Measurements from ENCODE around the gene PNPLA3.
A peak's percentile ranks its signal among the peaks of the same experiment; 100 is the strongest.

PNPLA3 gene

DNA sequence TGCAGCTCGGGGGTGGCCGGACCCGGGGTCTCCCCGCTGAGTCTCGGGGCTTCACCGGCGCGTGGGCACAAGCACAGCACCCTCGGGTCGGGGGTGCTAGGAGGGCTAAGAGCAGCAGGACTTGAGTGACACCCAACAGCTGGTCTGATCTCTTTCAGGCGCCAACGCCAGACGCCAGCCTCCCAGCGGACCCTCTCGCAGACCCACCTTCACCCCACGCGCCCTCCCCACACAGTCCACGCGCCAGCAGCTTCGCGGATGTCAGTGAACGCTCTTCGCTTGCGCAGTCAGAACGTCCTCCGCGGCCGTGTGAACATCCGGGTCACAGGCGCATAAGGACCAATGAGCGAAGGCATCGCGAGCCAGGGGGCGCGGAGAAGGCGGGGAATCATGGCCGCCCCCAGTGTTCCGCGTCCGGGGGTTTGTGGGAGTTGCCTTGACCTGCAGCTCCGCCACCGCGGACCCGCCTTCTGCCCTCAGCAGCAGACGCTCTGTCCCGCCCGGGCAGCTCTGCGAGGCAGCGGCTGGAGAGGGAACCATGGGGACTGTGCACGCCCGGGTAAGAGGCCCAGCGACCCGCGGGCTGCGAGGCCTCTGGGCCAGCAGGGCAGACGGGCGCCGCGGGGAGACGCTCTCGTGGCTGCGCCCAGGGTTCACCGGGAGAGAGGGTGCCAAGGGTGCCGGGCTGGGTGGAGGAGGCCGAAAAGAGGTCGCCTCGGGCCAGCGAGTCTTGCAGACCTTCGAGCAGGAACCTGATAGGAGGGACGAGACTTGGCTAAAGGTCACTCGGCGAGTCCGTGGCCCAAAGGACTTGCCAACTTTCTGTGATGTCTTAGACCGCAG, 31.7 kb downstream of the PNPLA3 start, which contains the start of gene SAMM50:
TSS of gene SAMM50 (plus strand) at position 403 of the 843 bp plus-strand sequence. CDS start at position 539, 136 bp downstream.
- peak; percentile 93 to 99 (median 95) for DNase-seq
- intact Hi-C loops (cut with DNase I) = no loop called here

GRCh38 chr22:43955883-43956782, 32.5 kb downstream of the PNPLA3 start:
- no peak for DNase-seq
- intact Hi-C loops (cut with DNase I) = no loop called here

DNA sequence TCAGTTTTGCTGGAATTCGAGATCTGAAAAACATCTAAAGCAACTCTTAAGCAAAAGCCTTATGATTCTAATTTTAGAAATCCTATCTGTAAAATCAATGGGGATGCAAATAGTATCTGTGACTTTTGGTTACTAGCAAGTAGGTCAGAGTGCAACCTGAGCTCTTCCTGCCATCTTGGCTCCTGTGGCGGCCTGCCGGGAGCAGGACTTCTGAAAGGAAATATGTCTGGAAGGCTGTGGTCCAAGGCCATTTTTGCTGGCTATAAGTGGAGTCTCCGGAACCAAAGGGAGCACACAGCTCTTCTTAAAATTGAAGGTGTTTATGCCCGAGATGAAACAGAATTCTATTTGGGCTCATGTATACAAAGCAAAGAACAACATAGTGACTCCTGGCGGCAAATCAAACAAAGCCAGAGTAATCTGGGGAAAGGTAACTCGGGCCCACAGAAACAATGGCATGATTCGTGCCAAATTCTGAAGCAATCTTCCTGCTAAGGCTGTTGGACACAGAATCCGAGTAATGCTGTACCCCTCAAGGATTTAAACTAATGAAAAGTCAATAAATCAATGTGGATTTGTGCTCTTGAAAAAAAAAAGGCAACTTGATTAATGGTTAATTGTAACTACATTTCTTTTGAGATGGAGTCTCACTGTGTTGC, 33.3 kb downstream of the PNPLA3 start:
- no peak for DNase-seq
- intact Hi-C loops (cut with DNase I) = no loop called here

DNA sequence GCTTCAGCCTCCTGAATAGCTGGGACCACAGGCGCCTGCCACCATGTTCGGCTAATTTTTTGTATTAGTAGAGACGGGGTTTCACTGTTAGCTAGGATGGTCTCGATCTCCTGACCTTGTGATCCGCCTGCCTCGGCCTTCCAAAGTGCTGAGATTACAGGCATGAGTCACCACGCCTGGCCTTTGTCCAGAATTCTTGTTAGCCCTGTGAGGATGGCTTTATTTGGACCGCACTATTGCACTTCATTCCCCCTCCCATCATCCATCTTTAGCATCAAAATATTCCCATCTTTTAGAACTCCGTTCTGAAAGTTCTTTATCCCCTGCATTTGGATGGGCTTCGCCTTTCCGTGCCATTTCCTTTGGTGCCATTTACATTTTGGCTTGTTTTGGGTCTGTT, 34.3 kb downstream of the PNPLA3 start:
- intact Hi-C loops (cut with DNase I) = no loop called here
- peak in 1 of 10 donors; percentile 54 for DNase-seq

GRCh38 chr22:43964314-43964857, 40.8 kb downstream of the PNPLA3 start:
- intact Hi-C loops (cut with DNase I) = no loop called here
- no peak for DNase-seq

DNA sequence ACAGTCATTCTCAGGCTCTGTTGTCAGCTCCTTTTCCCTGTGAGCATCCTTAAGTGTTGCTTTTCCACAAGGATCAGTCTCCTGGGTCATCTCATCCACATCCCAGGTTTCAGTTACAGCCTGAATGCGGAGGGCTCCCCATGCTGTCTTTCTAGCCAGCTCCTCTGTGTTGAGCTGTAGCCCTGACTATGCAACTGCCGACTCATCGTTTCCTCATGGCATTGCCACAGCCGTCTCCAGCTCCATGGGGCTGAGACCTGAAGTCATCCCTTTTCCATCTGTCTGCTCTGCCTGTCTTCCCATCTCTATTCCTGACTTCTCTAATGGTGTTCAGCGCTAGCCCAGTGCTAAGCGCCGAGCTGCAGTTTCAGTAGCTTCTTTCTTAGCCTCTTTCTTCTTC, 43.5 kb downstream of the PNPLA3 start:
- intact Hi-C loops (cut with DNase I) = no loop called here
- DNase-seq = no peak

DNA sequence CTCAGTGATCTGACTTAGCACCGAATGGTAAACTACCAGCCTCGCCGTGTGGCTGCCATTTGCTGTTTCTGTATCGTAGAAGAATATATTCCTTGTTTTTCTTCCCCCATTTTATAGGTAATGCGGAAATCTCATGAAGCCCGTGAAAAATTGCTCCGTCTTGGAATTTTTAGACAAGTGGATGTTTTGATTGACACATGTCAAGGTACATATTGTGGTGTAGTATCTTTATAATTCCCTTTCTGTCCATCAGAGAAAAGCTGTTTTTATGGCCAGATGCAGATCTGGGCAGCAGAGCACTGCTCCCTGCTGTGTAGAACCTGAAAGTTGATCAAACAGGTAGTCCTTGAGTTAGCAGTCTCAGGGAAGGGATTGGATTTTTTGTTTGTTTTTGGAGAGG, 45.0 kb downstream of the PNPLA3 start:
- intact Hi-C loops (cut with DNase I) = no loop called here

GRCh38 chr22:43969021-43969878, 45.6 kb downstream of the PNPLA3 start:
- intact Hi-C loops (cut with DNase I) = no loop called here
- peak in 1 of 10 donors; percentile 70 for DNase-seq

More for the DNA sequence above, 45.0 kb downstream of the PNPLA3 start:
- DNase-seq = no peak

DNA sequence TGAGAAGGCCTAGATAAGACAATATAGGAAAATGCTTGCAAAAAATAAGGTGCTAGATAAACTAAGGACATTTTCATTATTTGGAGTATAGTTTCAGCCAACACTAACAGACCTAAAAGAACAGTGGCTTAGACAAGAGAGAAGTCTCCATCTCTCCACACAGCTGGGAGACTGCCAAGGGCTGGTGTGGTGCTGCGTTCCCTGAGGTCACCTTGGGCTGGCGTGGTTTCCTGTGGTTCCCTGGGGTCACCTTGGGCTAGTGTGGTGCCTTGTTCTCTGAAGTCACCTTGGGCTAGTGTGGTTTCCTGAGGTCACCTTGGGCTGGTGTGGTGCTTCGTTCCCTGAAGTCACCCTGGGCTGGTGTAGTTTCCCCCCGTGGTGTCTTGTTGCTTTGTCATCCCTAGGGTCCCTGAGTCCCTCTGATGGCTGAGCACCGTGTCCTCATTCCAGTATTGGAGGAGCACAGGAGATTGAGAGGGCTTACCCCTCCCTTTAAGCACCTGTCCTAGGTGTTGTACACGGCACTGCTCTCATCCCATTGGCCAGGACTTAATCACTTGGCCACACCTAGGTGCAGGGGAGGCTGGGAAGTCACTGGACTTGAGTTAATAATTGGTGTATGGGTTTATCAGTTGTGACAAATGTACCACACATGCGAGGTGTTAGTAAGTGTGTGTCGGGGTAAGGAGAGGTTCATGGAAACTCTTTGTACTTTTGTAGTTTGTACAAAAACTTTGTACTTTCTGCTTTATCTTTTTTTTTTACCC, 46.6 kb downstream of the PNPLA3 start:
- intact Hi-C loops (cut with DNase I) = no loop called here
- DNase-seq = peak in 1 of 10 donors; percentile 34

- DNase-seq = peak in 1 of 10 donors; percentile 59
- intact Hi-C loops (cut with DNase I) = no loop called here
These were observed 47.5 kb downstream of the PNPLA3 start for GRCh38 chr22:43971112-43971511.

DNA sequence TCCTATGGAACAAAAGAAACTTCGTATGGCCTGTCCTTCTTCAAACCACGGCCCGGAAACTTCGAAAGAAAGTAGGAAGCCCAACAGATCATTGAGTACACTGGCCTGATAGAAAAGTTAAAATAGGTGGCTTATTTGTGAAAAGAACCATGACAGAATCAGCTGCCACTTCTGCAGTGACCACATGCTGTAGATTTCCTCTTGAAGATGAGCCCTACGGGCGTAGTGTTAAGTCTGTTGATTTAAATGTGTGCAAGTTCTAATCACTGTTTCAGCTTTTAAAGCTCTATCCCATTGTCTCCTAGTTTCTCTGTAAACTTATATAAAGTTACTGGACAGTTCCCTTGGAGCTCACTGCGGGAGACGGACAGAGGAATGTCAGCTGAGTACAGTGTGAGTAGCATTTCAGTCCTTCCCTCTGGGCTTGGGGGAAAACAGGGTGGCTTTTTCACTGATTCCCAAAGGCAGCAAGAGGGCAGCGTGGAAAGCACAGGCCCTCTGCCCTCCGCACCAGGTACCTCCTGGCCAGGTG, 49.4 kb downstream of the PNPLA3 start:
- intact Hi-C loops (cut with DNase I) = no loop called here
- DNase-seq = no peak

DNA sequence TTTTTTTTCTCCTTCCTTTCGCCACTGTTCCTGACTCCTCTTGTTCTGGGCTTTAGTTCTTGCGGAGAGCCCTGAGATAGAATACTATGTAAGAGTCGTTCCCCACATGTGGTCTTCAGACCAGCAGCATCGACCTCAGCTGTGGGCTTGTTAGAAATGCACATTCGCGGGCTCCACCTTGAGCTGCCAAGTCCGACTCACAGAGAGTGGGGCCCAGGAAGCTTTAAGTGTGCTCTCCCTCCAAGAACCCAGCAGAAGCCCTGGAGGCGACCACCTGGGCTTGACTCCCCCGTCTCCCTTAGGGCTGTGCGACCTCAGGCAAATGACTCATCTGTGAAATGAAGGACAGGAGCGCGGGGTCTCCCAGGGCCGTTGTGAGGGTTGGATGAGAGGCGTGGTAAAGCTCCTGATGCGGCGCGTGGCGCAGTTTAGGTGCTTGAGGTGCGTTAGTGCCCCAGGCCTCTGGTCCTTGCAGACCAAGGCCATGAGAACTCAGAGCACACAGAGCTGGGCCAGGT, 50.5 kb downstream of the PNPLA3 start:
- peak in 1 of 10 donors; percentile 53 for DNase-seq
- intact Hi-C loops (cut with DNase I) = no loop called here

- peak in 1 of 10 donors; percentile 81 for DNase-seq
- intact Hi-C loops (cut with DNase I) = no loop called here
These were observed 51.4 kb downstream of the PNPLA3 start for GRCh38 chr22:43975041-43975440.

GRCh38 chr22:43976861-43977795, 53.5 kb downstream of the PNPLA3 start:
- intact Hi-C loops (cut with DNase I) = no loop called here
- peak in 1 of 10 donors; percentile 70 for DNase-seq

DNA sequence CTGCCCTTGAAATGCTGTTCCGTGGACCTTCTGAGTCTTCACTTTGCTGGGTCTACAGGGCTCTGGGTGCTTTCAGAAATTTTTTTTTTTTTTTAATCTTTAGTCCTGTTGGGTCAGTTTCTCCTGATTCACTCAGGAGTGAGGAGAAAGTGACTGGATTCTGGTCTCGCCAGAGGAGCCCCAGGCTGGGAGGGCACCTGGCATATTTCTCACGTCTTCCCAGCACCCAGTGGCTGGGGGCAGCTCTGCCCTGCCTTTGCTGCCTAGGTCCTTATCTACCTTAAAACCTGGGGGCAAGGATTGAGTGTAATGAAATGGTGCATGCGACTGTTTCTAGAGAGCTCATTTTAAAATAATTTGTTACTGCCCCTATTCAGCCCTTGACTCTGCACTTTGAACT, 55.0 kb downstream of the PNPLA3 start:
- intact Hi-C loops (cut with DNase I) = no loop called here
- DNase-seq = peak in 1 of 10 donors; percentile 34

DNA sequence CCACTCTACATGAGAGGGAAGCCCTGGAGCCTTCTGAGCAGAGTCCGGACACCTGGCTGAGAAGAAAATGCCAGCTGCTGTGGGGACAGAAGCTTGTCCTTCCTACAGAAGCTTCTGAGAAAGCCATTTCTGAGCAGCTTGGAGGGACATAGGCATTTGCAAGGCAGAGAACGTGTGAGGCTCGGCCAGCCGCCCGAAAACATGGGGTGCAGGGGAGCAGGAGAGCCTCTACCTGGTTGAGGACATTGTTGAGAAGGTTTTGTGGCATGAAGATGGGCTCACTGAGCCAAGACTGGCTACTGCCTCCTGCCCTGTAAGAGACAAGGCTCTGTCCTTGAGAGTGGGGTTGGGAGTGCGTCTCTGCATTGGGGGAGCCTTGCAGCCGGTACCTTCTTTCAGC, 57.0 kb downstream of the PNPLA3 start:
- intact Hi-C loops (cut with DNase I) = no loop called here
- DNase-seq = peak in 2 of 10 donors; percentile 53 to 65

GRCh38 chr22:43980996-43981395, 57.4 kb downstream of the PNPLA3 start:
- intact Hi-C loops (cut with DNase I) = no loop called here
- DNase-seq = peak in 2 of 10 donors; percentile 40 to 49
